H1 (cell line): ENCODE measurements around the gene VAPA. TPM values are rescaled to one million over a fixed set of nuclear protein-coding genes. Genes with fewer than 3 reads are reported as not detected.

Experiments used
- CBX5 ChIP-seq: fragments of 300-800, 300-1000 bp; sonication (generic); IDR thresholded peaks from 2 replicates; pipeline ENCODE4 v1.7.1; 2016; ENCODE audit warnings: antibody characterized with exemption, low read length, low read depth
- HDAC6 ChIP-seq: IDR thresholded peaks from one replicate; pipeline ENCODE4 v1.7.1; 2012; ENCODE audit warnings: low read depth, mild to moderate bottlenecking, inconsistent platforms, low read length, moderate library complexity
- TCF12 ChIP-seq: IDR thresholded peaks from 2 replicates; pipeline ENCODE4 v1.6.1; 2011; ENCODE audit warnings: low read depth, mild to moderate bottlenecking, low read length
- YY1 ChIP-seq: IDR thresholded peaks from 2 replicates; pipeline ENCODE4 v1.6.1; 2011; ENCODE audit warnings: low read depth, mild to moderate bottlenecking, low read length
- polyA plus RNA-seq, 7 experiments: library from polyadenylated mRNA; depleted of rRNA in 3 of 7; stranded (reverse) in 5 of 7; unstranded in 2 of 7; fragments of >200 nt in 5 of 7; fragments of 200-250 nt in 2 of 7; gene quantifications; 1 replicate in 5 of 7; 2 replicates in 1 of 7; 4 replicates in 1 of 7; pipeline versions ENCODE4 v1.2.1 to v1.2.3, GENCODE V29; 2011 to 2013; ENCODE audit warnings: missing spikeins in 2 of 7, mixed read lengths in 2 of 7
- total RNA-seq: library from RNA; stranded (reverse); fragmentation: NEBNext Ultra II Directional; extraction: Animal tissue kit (Norgen Biotek cat#: 25700); gene quantifications from 2 replicates; pipeline ENCODE4 v1.2.1, GENCODE V29; 2021
- TF ChIP-seq, protein P1 (sequence below): fragments of 300-600 bp; sonication (generic); IDR thresholded peaks from 2 replicates; pipeline ENCODE4 v1.7.1; 2012; ENCODE audit warnings: low read length, moderate library complexity, mild to moderate bottlenecking, inconsistent platforms; ENCODE audit not compliant: insufficient replicate concordance

VAPA gene
- total and polyA plus RNA-seq, 2 of the 8 experiments (the other 6 are each of a cell fraction or from before 2014, with no cell fraction given), result 79.7 to 130 TPM

DNA sequence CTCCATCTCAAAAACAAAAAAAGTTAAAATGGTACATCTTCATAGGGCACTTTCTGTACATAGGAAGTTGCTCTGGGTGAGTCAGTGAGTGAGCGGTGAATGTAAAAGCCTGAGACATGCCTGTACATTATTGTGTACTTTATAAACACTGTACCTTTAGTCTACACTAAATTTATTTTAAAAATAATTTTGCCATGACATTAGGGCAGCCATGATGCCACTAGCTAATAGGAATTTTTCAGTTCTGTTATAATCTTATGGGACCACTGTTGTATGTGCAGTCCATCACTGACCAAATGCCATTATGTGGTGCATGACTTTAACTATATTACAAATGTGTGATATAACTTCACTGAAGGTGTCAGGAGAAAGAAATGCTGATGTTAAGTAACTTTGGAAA is 39.1 kb upstream of the VAPA start (continued):
- TF ChIP-seq TCF12 (no peak), CBX5 (no peak), YY1 (no peak), HDAC6 (no peak)
- TF ChIP-seq, protein P1, sequence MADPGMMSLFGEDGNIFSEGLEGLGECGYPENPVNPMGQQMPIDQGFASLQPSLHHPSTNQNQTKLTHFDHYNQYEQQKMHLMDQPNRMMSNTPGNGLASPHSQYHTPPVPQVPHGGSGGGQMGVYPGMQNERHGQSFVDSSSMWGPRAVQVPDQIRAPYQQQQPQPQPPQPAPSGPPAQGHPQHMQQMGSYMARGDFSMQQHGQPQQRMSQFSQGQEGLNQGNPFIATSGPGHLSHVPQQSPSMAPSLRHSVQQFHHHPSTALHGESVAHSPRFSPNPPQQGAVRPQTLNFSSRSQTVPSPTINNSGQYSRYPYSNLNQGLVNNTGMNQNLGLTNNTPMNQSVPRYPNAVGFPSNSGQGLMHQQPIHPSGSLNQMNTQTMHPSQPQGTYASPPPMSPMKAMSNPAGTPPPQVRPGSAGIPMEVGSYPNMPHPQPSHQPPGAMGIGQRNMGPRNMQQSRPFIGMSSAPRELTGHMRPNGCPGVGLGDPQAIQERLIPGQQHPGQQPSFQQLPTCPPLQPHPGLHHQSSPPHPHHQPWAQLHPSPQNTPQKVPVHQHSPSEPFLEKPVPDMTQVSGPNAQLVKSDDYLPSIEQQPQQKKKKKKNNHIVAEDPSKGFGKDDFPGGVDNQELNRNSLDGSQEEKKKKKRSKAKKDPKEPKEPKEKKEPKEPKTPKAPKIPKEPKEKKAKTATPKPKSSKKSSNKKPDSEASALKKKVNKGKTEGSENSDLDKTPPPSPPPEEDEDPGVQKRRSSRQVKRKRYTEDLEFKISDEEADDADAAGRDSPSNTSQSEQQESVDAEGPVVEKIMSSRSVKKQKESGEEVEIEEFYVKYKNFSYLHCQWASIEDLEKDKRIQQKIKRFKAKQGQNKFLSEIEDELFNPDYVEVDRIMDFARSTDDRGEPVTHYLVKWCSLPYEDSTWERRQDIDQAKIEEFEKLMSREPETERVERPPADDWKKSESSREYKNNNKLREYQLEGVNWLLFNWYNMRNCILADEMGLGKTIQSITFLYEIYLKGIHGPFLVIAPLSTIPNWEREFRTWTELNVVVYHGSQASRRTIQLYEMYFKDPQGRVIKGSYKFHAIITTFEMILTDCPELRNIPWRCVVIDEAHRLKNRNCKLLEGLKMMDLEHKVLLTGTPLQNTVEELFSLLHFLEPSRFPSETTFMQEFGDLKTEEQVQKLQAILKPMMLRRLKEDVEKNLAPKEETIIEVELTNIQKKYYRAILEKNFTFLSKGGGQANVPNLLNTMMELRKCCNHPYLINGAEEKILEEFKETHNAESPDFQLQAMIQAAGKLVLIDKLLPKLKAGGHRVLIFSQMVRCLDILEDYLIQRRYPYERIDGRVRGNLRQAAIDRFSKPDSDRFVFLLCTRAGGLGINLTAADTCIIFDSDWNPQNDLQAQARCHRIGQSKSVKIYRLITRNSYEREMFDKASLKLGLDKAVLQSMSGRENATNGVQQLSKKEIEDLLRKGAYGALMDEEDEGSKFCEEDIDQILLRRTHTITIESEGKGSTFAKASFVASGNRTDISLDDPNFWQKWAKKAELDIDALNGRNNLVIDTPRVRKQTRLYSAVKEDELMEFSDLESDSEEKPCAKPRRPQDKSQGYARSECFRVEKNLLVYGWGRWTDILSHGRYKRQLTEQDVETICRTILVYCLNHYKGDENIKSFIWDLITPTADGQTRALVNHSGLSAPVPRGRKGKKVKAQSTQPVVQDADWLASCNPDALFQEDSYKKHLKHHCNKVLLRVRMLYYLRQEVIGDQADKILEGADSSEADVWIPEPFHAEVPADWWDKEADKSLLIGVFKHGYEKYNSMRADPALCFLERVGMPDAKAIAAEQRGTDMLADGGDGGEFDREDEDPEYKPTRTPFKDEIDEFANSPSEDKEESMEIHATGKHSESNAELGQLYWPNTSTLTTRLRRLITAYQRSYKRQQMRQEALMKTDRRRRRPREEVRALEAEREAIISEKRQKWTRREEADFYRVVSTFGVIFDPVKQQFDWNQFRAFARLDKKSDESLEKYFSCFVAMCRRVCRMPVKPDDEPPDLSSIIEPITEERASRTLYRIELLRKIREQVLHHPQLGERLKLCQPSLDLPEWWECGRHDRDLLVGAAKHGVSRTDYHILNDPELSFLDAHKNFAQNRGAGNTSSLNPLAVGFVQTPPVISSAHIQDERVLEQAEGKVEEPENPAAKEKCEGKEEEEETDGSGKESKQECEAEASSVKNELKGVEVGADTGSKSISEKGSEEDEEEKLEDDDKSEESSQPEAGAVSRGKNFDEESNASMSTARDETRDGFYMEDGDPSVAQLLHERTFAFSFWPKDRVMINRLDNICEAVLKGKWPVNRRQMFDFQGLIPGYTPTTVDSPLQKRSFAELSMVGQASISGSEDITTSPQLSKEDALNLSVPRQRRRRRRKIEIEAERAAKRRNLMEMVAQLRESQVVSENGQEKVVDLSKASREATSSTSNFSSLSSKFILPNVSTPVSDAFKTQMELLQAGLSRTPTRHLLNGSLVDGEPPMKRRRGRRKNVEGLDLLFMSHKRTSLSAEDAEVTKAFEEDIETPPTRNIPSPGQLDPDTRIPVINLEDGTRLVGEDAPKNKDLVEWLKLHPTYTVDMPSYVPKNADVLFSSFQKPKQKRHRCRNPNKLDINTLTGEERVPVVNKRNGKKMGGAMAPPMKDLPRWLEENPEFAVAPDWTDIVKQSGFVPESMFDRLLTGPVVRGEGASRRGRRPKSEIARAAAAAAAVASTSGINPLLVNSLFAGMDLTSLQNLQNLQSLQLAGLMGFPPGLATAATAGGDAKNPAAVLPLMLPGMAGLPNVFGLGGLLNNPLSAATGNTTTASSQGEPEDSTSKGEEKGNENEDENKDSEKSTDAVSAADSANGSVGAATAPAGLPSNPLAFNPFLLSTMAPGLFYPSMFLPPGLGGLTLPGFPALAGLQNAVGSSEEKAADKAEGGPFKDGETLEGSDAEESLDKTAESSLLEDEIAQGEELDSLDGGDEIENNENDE, result no peak
